T-helper 2 cell treated with Interferon-gamma antibody and Interleukin-4, amounts not matched to agents 100 ng/mL and 5 ng/mL, for 36 hours (primary cell): ENCODE measurements around the gene MERTK. TPM values are rescaled to one million over a fixed set of nuclear protein-coding genes. Genes with fewer than 3 reads are reported as not detected.
"Not testable (repeated sequence)": the region's sequence is repeated elsewhere in the genome, so short reads cannot be mapped to it uniquely, and the experiment has no call there.

Source experiments
- intact Hi-C: fragments of 100-400 bp; cut with micrococcal nuclease; formaldehyde crosslinking; loops from one replicate; pipeline ENCODE4 v1.15.1; 2023
- total RNA-seq: library from RNA; stranded (reverse); gene quantifications from 2 replicates; pipeline ENCODE4 v1.2.3, GENCODE V29; 2022

Gene MERTK
- total RNA-seq, 1 donor from 2014 or later = 0.09 TPM

GRCh38 chr2:111909997-111910396 is 11.6 kb downstream of the MERTK start:
- intact Hi-C loops = not testable (repeated sequence)

- intact Hi-C loops = no loop called here
Measured at GRCh38 chr2:111910609-111911277, 12.3 kb downstream of the MERTK start.

GRCh38 chr2:111911295-111911977 is 13.0 kb downstream of the MERTK start:
- intact Hi-C loops = not testable (repeated sequence)

GRCh38 chr2:111912547-111912946 is 14.1 kb downstream of the MERTK start:
- intact Hi-C loops = no loop called here

- intact Hi-C loops = no loop called here
Measured at GRCh38 chr2:111917106-111917505, 18.7 kb downstream of the MERTK start.

GRCh38 chr2:111918383-111918806 is 20.0 kb downstream of the MERTK start:
- intact Hi-C loops = no loop called here

- intact Hi-C loops = no loop called here
Measured at GRCh38 chr2:111919365-111919764, 21.0 kb downstream of the MERTK start.

GRCh38 chr2:111919794-111920608 is 21.6 kb downstream of the MERTK start:
- intact Hi-C loops = no loop called here

GRCh38 chr2:111923276-111923804 is 24.9 kb downstream of the MERTK start:
- intact Hi-C loops = no loop called here

GRCh38 chr2:111924617-111925107 is 26.3 kb downstream of the MERTK start:
- intact Hi-C loops = no loop called here

- intact Hi-C loops = no loop called here
Measured at GRCh38 chr2:111927723-111928122, 29.3 kb downstream of the MERTK start.

- intact Hi-C loops = no loop called here
Measured at GRCh38 chr2:111930409-111930808, 32.0 kb downstream of the MERTK start.

GRCh38 chr2:111930875-111931274 is 32.5 kb downstream of the MERTK start:
- intact Hi-C loops = no loop called here

- intact Hi-C loops = no loop called here
Measured at GRCh38 chr2:111932841-111933291, 34.5 kb downstream of the MERTK start.

- intact Hi-C loops = not testable (repeated sequence)
Measured at GRCh38 chr2:111933900-111934299, 35.5 kb downstream of the MERTK start.

- intact Hi-C loops = no loop called here
Measured at GRCh38 chr2:111936881-111937280, 38.5 kb downstream of the MERTK start.

GRCh38 chr2:111938392-111938791 is 40.0 kb downstream of the MERTK start:
- intact Hi-C loops = no loop called here

- intact Hi-C loops = no loop called here
Measured at GRCh38 chr2:111940333-111941196, 42.2 kb downstream of the MERTK start.

GRCh38 chr2:111941531-111941930 is 43.1 kb downstream of the MERTK start:
- intact Hi-C loops = no loop called here

- intact Hi-C loops = no loop called here
Measured at GRCh38 chr2:111944531-111945210, 46.3 kb downstream of the MERTK start.
